Measurements from ENCODE around the gene CPN1.

DNA sequence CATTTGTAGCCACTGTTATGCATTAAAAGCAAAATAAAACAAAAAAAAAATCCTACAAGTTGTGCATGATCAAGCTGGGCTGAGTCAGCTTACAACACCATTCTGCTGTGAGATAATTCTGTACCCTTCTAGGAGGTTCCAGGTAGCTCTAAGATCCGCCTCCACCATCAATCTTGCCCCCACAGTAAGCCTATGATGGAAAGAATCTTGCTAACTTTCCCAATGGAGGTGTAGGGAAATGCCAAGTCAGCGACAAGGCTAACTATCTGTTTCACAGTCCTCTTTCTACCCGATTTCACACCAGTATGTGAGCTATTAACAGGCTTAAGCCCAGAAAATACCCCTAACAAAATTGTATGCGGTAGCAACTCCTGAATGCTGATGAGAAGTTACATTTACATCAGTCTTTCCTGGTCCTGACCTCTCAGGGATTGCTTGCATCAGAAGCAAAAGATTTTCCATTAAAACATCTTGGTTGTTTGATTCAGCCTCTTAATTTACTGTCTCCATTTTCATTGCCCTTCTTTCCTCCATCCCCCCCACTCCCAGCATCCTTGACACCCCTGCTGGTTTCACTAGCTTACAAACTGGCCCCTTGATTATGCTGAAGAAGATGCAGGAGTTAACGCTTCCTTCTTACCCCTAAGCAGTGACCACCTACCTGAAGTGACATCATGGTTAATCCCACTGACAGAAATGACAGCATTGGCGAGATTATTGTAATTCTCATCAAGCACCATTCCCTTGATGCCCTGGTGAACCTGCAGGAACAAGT is 27.8 kb downstream of the CPN1 start:
- TF ChIP-seq, protein P1, sequence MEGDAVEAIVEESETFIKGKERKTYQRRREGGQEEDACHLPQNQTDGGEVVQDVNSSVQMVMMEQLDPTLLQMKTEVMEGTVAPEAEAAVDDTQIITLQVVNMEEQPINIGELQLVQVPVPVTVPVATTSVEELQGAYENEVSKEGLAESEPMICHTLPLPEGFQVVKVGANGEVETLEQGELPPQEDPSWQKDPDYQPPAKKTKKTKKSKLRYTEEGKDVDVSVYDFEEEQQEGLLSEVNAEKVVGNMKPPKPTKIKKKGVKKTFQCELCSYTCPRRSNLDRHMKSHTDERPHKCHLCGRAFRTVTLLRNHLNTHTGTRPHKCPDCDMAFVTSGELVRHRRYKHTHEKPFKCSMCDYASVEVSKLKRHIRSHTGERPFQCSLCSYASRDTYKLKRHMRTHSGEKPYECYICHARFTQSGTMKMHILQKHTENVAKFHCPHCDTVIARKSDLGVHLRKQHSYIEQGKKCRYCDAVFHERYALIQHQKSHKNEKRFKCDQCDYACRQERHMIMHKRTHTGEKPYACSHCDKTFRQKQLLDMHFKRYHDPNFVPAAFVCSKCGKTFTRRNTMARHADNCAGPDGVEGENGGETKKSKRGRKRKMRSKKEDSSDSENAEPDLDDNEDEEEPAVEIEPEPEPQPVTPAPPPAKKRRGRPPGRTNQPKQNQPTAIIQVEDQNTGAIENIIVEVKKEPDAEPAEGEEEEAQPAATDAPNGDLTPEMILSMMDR (IDR thresholded peaks at IDR 0.05; ENCODE audit: poor library complexity) = no peak
- no peak for TF ChIP-seq EZH2 (IDR thresholded peaks at IDR 0.05; ENCODE audit: borderline replicate concordance)
